ENCODE data around the gene KNCN. TPM values are rescaled to one million over a fixed set of nuclear protein-coding genes. Genes with fewer than 3 reads are reported as not detected.
A peak's percentile ranks its signal among the peaks of the same experiment; 100 is the strongest.

Gene KNCN
- total RNA-seq, 1 donor = not detected

GRCh38 chr1:46522184-46522968 lies 29.1 kb downstream of the KNCN start:
- peak; percentile 89 for DNase-seq (ENCODE audit: low read depth)
- no peak overlapping the region for H3K4me3 ChIP-seq (ENCODE audit: low read depth, low read length)

DNA sequence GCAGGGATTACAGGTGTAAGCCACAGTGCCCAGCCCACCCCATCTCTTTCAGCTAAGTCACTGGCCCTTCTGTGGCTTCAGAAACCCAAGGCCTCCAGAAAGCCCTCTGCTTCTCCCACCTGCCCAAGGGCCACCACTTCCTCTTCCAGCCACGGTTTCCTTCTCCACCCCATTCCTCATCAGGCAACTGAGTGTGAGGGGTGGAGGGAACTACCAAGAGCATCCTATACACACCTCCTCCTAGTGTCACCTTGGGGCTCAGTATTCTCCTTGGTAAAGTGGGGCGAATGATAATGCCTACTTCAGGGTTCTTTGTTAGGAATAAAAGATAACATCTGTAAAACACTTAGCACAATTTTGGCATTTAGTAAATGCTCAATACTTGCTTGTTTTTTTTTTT lies 30.0 kb downstream of the KNCN start:
- TF ChIP-seq, protein P1, sequence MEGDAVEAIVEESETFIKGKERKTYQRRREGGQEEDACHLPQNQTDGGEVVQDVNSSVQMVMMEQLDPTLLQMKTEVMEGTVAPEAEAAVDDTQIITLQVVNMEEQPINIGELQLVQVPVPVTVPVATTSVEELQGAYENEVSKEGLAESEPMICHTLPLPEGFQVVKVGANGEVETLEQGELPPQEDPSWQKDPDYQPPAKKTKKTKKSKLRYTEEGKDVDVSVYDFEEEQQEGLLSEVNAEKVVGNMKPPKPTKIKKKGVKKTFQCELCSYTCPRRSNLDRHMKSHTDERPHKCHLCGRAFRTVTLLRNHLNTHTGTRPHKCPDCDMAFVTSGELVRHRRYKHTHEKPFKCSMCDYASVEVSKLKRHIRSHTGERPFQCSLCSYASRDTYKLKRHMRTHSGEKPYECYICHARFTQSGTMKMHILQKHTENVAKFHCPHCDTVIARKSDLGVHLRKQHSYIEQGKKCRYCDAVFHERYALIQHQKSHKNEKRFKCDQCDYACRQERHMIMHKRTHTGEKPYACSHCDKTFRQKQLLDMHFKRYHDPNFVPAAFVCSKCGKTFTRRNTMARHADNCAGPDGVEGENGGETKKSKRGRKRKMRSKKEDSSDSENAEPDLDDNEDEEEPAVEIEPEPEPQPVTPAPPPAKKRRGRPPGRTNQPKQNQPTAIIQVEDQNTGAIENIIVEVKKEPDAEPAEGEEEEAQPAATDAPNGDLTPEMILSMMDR (IDR thresholded peaks at IDR 0.05; ENCODE audit: insufficient read depth, low read length) = no peak
- no peak for DNase-seq (ENCODE audit: low read depth)
- H3K4me3 ChIP-seq (ENCODE audit: low read depth, low read length) = no peak overlapping the region

More at GRCh38 chr1:46522184-46522968, 29.1 kb downstream of the KNCN start:
- TF ChIP-seq, protein P1 (IDR thresholded peaks at IDR 0.05; ENCODE audit: insufficient read depth, low read length) = no peak

DNA sequence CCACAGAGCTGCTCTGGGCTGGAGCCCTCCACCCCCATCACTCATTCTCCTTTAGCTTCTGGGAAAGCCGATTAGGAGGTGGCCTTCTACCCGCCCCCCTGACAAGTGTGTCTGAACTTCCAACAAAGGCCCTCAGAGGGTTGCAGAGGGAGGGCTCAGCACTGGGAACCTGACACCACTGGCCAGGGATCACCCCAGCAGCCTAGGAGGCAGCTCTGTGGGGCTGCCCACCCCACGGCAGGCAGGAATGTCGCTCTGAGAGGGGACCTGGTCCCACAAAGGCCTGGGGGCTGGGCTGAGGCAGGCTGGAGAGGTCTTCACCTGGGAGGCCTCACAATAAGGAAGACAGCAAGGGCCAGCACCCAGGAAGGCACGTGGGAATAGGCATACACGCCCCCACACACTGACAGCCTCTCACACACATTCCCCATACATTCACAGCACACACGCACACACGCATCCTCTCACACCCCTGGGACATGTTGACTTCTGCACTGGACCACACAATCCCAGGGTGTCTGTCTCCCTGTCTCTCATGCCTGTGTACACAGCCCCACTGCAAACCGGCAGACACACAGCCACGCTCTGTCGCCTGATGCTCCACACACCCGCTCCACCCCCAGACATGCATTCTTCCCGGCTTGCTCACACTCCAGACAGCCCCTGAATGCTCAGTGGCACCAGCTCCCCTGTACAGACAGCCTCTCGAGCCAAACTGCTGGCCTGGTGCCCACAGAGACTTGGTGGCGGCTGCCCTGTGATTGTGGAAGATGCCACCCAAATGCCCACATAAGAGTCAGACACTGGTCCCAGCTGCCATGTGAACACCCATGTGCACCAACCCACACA lies 31.2 kb downstream of the KNCN start:
- peak; percentile 61 for DNase-seq (ENCODE audit: low read depth)
- TF ChIP-seq, protein P1 (IDR thresholded peaks at IDR 0.05; ENCODE audit: insufficient read depth, low read length) = no peak
- H3K4me3 ChIP-seq (ENCODE audit: low read depth, low read length) = no peak overlapping the region

GRCh38 chr1:46519209-46519608 lies 32.2 kb downstream of the KNCN start:
- DNase-seq (ENCODE audit: low read depth) = no peak
- TF ChIP-seq, protein P1 (IDR thresholded peaks at IDR 0.05; ENCODE audit: insufficient read depth, low read length) = no peak
- no peak overlapping the region for H3K4me3 ChIP-seq (ENCODE audit: low read depth, low read length)

GRCh38 chr1:46517932-46518498 lies 33.4 kb downstream of the KNCN start:
- H3K4me3 ChIP-seq (ENCODE audit: low read depth, low read length) = no peak overlapping the region
- TF ChIP-seq, protein P1 (IDR thresholded peaks at IDR 0.05; ENCODE audit: insufficient read depth, low read length) = no peak
- no peak for DNase-seq (ENCODE audit: low read depth)

- TF ChIP-seq, protein P1 (IDR thresholded peaks at IDR 0.05; ENCODE audit: insufficient read depth, low read length) = no peak
- H3K4me3 ChIP-seq (ENCODE audit: low read depth, low read length) = no peak overlapping the region
- DNase-seq (ENCODE audit: low read depth) = no peak
These were observed 34.3 kb downstream of the KNCN start for GRCh38 chr1:46517010-46517600.
